ENCODE measurements around the gene TIAM1.

Gene TIAM1

GRCh38 chr21:31331231-31331630 is 12.8 kb downstream of the TIAM1 start:
- no peak for DNase-seq (ENCODE audit: extremely low spot score)
- ChIA-PET CTCF (no interaction called here), POLR2A (no interaction called here)
- TF ChIP-seq, protein P1, sequence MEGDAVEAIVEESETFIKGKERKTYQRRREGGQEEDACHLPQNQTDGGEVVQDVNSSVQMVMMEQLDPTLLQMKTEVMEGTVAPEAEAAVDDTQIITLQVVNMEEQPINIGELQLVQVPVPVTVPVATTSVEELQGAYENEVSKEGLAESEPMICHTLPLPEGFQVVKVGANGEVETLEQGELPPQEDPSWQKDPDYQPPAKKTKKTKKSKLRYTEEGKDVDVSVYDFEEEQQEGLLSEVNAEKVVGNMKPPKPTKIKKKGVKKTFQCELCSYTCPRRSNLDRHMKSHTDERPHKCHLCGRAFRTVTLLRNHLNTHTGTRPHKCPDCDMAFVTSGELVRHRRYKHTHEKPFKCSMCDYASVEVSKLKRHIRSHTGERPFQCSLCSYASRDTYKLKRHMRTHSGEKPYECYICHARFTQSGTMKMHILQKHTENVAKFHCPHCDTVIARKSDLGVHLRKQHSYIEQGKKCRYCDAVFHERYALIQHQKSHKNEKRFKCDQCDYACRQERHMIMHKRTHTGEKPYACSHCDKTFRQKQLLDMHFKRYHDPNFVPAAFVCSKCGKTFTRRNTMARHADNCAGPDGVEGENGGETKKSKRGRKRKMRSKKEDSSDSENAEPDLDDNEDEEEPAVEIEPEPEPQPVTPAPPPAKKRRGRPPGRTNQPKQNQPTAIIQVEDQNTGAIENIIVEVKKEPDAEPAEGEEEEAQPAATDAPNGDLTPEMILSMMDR (IDR thresholded peaks at IDR 0.05; ENCODE audit: control extremely low read depth, extremely low read depth, low read depth, missing control alignments) = no peak

DNA sequence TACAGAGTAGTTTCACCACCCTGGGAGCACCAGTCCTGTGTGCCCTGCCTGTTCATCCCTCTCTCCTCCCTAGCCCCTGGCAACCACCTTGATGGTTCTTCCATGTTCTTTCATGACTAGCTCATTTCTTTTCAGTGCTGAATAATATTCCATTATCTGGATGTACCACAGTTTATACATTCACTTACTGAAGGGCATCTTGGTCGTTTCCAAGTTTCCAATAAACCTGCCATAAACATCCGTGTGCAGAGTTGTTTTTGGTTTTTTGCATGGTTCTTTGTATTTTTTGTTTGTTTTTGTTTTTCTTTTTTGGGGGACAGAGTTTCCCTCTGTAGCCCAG is 13.9 kb downstream of the TIAM1 start:
- POLR2A ChIA-PET = no interaction called here
- no peak for DNase-seq (ENCODE audit: extremely low spot score)
- TF ChIP-seq, protein P1 (IDR thresholded peaks at IDR 0.05; ENCODE audit: control extremely low read depth, extremely low read depth, low read depth, missing control alignments) = no peak
- CTCF ChIA-PET = interaction anchor here (1.2 kb wide), 1 partner anchor 17 kb away, joined by 3 read pairs; no protein-coding TSS in a partner anchor

DNA sequence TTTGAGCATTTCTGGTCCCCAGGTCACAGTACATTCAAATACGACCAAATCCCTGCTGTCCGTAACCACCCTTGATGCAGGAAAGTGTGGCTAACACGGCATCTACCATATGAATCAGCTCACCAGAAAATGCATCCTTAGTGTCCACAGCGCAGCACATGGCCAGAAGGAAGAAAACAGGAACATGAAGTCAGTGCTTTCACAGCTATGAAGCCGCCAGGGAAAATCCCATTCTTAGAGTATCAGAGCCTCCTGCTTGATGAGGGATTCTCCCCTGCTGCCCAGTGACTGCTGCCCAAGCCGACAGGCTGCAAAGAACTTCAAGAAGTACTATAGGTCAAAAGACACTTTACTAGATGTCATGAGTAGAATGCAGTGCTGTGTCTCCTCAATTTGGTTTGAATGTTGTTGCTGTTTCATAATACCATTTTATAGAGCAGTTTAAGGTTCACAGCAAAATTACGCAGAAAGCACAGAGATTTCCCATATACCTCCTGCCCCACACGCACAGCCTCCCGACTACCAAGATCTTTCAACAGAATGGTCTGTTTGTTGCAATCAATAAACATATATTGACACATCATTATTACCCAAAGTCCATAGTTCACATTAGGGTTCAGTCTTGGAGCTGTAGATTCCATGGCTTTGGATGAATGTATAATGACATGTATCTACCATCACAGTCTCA is 14.5 kb downstream of the TIAM1 start:
- no peak for DNase-seq (ENCODE audit: extremely low spot score)
- POLR2A ChIA-PET = no interaction called here
- CTCF ChIA-PET = interaction anchor here (1.2 kb wide), 1 partner anchor 17 kb away, joined by 3 read pairs; no protein-coding TSS in a partner anchor
- TF ChIP-seq, protein P1 (IDR thresholded peaks at IDR 0.05; ENCODE audit: control extremely low read depth, extremely low read depth, low read depth, missing control alignments) = no peak

- peak; percentile 69 for DNase-seq (ENCODE audit: extremely low spot score)
- CTCF ChIA-PET = interaction anchor here (1.6 kb wide), 2 partner anchors 10 to 17 kb away, joined by 6 read pairs; no protein-coding TSS in a partner anchor
- POLR2A ChIA-PET = no interaction called here
- TF ChIP-seq, protein P1 (IDR thresholded peaks at IDR 0.05; ENCODE audit: control extremely low read depth, extremely low read depth, low read depth, missing control alignments) = no peak
Observed at GRCh38 chr21:31326522-31327242, 17.4 kb downstream of the TIAM1 start.

- CTCF ChIA-PET = interaction anchor here (3.0 kb wide), 1 partner anchor 10 kb away, joined by 11 read pairs; no protein-coding TSS in a partner anchor
Observed at GRCh38 chr21:31318971-31319370, 25.1 kb downstream of the TIAM1 start.

GRCh38 chr21:31317688-31318087 is 26.4 kb downstream of the TIAM1 start:
- no peak for DNase-seq (ENCODE audit: extremely low spot score)
- POLR2A ChIA-PET = no interaction called here
- CTCF ChIA-PET = interaction anchor here (3.0 kb wide), 1 partner anchor 9 kb away, joined by 11 read pairs; no protein-coding TSS in a partner anchor
- TF ChIP-seq, protein P1 (IDR thresholded peaks at IDR 0.05; ENCODE audit: control extremely low read depth, extremely low read depth, low read depth, missing control alignments) = no peak

More at GRCh38 chr21:31318971-31319370, 25.1 kb downstream of the TIAM1 start:
- POLR2A ChIA-PET = no interaction called here
- no peak for DNase-seq (ENCODE audit: extremely low spot score)
- TF ChIP-seq, protein P1 (IDR thresholded peaks at IDR 0.05; ENCODE audit: control extremely low read depth, extremely low read depth, low read depth, missing control alignments) = no peak
